ENCODE results near the gene CFAP97D2.

The CFAP97D2 gene

DNA sequence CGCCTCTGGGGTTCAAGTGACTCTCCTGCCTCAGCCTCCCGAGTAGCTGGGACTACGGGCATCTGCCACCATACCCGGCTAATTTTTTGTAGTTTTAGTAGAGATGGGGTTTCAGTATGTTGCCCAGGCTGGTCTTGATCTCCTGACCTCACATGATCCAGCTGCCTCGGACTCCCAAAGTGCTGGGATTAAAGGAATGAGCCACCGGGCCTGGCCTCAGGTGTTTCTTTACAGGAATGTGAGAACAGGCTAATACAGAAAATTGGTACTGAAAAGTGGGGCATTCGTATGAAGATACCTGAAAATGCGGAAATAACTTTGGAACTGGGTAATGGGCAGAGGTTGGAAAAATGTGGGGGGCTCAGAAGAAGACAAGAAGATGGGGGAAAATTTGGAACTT, 52.8 kb downstream of the CFAP97D2 start:
- Histone ChIP-seq H3K27me3 (ENCODE audit: control insufficient read depth, insufficient read depth, low read length, poor library complexity, severe bottlenecking) (peaks cover 4% of the 10 kb centered on the region), H3K9me3 (ENCODE audit: control insufficient read depth, low read length) (no peaks in the 10 kb centered on the region), H3K4me1 (ENCODE audit: control insufficient read depth, insufficient read depth, low read length) (no peaks in the 10 kb centered on the region), H3K36me3 (ENCODE audit: control insufficient read depth, insufficient read depth, low read length) (no peaks in the 10 kb centered on the region), H3K4me3 (ENCODE audit: insufficient read depth, low read depth, low read length) (no peak overlapping the region), H3K27ac (ENCODE audit: insufficient read depth, low read depth, low read length, poor library complexity, severe bottlenecking) (no peak overlapping the region)
- 89 to 91% methylated on average over 8 of the region's 8 CpGs for WGBS, 2 experiments

DNA sequence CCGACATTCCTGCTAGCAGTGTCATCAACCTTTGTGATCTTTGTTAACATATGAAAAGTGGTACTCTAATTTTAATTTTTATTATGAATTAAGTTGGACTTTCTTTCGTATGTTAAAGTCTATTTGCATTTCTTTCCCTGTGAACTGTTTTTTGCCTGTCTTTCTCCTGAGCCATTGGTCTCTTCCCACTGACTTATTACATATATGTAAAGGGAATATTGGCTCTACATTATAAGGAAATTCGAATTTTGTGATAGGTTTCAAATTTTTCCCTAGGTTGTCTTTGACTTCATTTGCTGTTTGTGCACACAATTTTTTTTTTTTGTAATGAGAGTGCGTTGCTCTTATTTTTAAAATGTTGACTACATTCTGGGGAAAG, 55.2 kb downstream of the CFAP97D2 start:
- 68 to 82% methylated on average over 2 to 4 of the region's 4 CpGs for WGBS, 2 experiments
- Histone ChIP-seq H3K27ac (ENCODE audit: insufficient read depth, low read depth, low read length, poor library complexity, severe bottlenecking) (no peak overlapping the region), H3K4me3 (ENCODE audit: insufficient read depth, low read depth, low read length) (peak overlapping the region; percentile 92), H3K27me3 (ENCODE audit: control insufficient read depth, insufficient read depth, low read length, poor library complexity, severe bottlenecking) (no peaks in the 10 kb centered on the region), H3K36me3 (ENCODE audit: control insufficient read depth, insufficient read depth, low read length) (peaks cover 5% of the 10 kb centered on the region), H3K9me3 (ENCODE audit: control insufficient read depth, low read length) (no peaks in the 10 kb centered on the region), H3K4me1 (ENCODE audit: control insufficient read depth, insufficient read depth, low read length) (no peaks in the 10 kb centered on the region)

DNA sequence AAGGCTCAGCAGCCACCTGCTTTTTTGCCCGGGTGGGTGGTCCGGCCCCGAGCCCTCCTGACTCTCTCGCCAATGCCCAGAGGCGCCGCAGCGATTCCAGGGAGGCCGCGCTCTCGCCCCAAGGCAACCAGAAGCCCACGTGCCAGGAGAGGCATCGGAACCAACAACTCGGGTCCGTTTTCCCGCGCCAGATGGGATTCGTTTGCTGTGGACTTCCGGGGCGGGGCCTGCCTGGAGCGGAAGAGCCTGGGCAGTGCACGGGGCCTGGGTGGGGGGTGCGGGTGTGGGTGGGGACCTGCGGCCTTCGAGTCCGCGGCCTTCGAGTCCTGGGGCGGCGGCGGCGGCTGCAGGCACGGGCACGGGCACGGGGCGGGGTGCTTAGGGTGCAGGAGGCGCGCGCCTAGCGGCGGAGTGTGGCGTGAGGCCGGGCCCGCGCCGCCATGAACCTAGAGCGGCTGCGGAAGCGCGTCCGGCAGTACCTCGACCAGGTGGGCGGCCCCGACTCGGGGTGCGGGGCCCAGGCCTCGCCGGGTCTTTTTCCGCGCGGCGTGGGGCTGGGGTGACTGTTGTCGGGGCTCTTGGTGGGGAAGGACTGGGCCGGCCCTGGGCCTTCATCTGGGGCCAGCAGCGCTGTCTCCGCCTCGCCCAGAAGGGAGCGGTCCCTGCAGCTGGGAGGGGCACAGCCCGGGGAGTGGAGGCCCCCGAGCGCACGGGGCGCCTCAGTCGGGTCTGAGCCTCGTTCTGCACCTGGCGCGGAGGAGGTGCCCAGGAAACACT, 55.8 kb downstream of the CFAP97D2 start, which contains the start of gene CDC16:
Gene CDC16 (plus strand): TSS at position 253 of the 777 bp plus-strand sequence. CDS start 188 bp downstream, at position 441.
- Histone ChIP-seq H3K4me1 (ENCODE audit: control insufficient read depth, insufficient read depth, low read length) (no peaks in the 10 kb centered on the region), H3K36me3 (ENCODE audit: control insufficient read depth, insufficient read depth, low read length) (peaks cover 10% of the 10 kb centered on the region), H3K27me3 (ENCODE audit: control insufficient read depth, insufficient read depth, low read length, poor library complexity, severe bottlenecking) (no peaks in the 10 kb centered on the region), H3K4me3 (ENCODE audit: insufficient read depth, low read depth, low read length) (peak within 1 kb of the TSS; percentile 92), H3K9me3 (ENCODE audit: control insufficient read depth, low read length) (no peaks in the 10 kb centered on the region), H3K27ac (ENCODE audit: insufficient read depth, low read depth, low read length, poor library complexity, severe bottlenecking) (peak within 1 kb of the TSS; percentile 59)
- WGBS, 2 experiments: 2% methylated on average over 76 of the region's 76 CpGs

DNA sequence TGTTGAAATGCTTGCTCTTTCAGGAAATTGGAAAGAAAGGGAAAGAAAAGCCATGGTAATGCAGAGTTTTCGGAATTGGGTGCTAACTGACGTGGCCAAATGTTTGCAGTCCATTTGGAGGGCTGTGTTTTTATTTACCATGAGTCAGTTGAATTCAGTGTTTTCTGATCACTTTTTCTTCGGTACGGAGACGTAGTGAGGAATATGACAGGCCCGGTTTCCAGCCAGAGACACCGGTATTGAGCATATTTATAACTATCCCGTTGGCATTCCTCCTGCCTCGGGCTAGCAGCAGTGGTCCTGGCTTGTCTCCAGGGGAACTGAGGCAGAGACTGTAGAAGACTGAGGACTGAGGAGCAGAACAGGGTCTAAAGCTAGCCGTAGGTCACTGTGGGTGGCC, 56.6 kb downstream of the CFAP97D2 start:
- Histone ChIP-seq H3K4me1 (ENCODE audit: control insufficient read depth, insufficient read depth, low read length) (no peaks in the 10 kb centered on the region), H3K4me3 (ENCODE audit: insufficient read depth, low read depth, low read length) (peak overlapping the region; percentile 92), H3K36me3 (ENCODE audit: control insufficient read depth, insufficient read depth, low read length) (peaks cover 17% of the 10 kb centered on the region), H3K9me3 (ENCODE audit: control insufficient read depth, low read length) (no peaks in the 10 kb centered on the region), H3K27me3 (ENCODE audit: control insufficient read depth, insufficient read depth, low read length, poor library complexity, severe bottlenecking) (no peaks in the 10 kb centered on the region), H3K27ac (ENCODE audit: insufficient read depth, low read depth, low read length, poor library complexity, severe bottlenecking) (no peak overlapping the region)
- 29 to 37% methylated on average over 10 of the region's 10 CpGs for WGBS, 2 experiments

DNA sequence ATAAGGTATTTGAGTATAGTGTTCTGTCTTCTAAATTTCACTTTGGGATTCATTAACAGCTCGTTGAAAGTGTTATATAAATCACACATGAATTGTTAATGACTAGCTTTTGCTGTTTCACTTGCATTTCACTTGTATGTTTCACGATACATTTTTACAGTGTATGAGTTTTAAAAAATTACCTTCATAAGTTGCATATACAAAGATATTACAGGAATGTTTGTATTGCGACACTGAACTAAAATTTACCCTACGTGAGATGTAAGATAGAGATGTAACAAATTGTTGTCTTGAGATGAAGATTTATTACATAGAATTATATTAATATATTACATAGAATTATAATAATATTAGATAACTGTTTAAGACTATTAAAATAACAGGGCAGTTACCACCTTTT, 57.2 kb downstream of the CFAP97D2 start:
- H3K27ac ChIP-seq (ENCODE audit: insufficient read depth, low read depth, low read length, poor library complexity, severe bottlenecking): no peak overlapping the region
- H3K27me3 ChIP-seq (ENCODE audit: control insufficient read depth, insufficient read depth, low read length, poor library complexity, severe bottlenecking): no peaks in the 10 kb centered on the region
- WGBS, 2 experiments: 91% methylated on average over 1 of the region's 4 CpGs; no CpG with 5 or more reads in 1 of the 2 experiments
- H3K36me3 ChIP-seq (ENCODE audit: control insufficient read depth, insufficient read depth, low read length): peaks cover 20% of the 10 kb centered on the region
- no peaks in the 10 kb centered on the region for H3K4me1 ChIP-seq (ENCODE audit: control insufficient read depth, insufficient read depth, low read length)
- no peaks in the 10 kb centered on the region for H3K9me3 ChIP-seq (ENCODE audit: control insufficient read depth, low read length)
- no peak overlapping the region for H3K4me3 ChIP-seq (ENCODE audit: insufficient read depth, low read depth, low read length)

DNA sequence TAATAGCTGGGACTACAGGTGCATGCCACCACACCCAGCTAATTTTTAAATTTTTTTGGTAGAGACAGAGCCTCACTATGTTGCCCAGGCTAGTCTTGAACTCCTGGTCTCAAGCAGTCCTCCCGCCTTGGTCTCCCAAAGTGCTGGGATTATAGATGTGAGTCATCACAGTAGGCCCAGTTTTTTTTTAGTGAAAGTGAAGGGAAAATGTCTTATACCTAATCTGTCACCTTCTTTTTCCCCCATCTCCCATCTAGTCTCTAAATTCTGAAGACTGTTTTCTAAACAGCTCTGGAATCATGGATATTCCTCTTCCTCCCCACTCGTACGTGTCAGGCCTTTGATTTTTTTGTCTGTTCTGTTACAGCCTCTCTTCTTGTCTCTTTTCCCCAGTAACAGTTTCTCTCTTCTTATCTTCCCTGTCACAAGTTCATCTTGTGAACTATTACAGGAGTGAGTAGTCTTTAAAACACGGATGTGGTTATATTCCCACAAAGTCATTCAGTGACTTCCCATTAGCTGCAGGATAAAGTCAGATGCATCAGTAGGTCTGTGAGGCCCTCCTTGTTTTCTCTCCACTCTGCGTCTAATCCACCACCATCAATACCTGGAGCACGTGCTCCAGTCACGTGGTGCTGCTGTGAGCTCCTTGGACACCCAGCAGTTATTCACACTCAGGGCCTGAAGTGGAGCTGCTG, 58.5 kb downstream of the CFAP97D2 start:
- Histone ChIP-seq H3K9me3 (ENCODE audit: control insufficient read depth, low read length) (no peaks in the 10 kb centered on the region), H3K4me3 (ENCODE audit: insufficient read depth, low read depth, low read length) (no peak overlapping the region), H3K27ac (ENCODE audit: insufficient read depth, low read depth, low read length, poor library complexity, severe bottlenecking) (no peak overlapping the region), H3K36me3 (ENCODE audit: control insufficient read depth, insufficient read depth, low read length) (peaks cover 32% of the 10 kb centered on the region), H3K27me3 (ENCODE audit: control insufficient read depth, insufficient read depth, low read length, poor library complexity, severe bottlenecking) (no peaks in the 10 kb centered on the region), H3K4me1 (ENCODE audit: control insufficient read depth, insufficient read depth, low read length) (no peaks in the 10 kb centered on the region)
- 96 to 98% methylated on average over 7 of the region's 7 CpGs for WGBS, 2 experiments

DNA sequence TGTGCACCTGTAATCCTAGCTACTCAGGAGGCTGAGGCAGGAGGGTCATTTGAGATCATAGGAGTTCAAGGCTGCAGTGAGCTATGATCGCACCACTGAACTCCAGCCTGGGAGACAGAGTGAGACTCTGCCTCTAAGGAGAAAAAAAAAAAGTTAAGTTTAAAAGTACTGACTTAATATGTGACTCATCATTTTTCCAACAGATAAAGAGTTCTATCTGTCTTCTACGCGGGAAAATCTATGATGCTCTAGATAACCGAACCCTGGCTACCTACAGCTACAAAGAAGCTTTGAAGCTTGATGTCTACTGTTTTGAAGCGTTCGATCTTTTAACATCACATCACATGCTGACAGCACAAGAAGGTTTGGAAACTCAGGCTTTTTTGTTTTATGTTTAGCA, 62.9 kb downstream of the CFAP97D2 start:
- H3K9me3 ChIP-seq (ENCODE audit: control insufficient read depth, low read length): no peaks in the 10 kb centered on the region
- H3K4me1 ChIP-seq (ENCODE audit: control insufficient read depth, insufficient read depth, low read length): no peaks in the 10 kb centered on the region
- H3K27me3 ChIP-seq (ENCODE audit: control insufficient read depth, insufficient read depth, low read length, poor library complexity, severe bottlenecking): no peaks in the 10 kb centered on the region
- no peak overlapping the region for H3K4me3 ChIP-seq (ENCODE audit: insufficient read depth, low read depth, low read length)
- no peak overlapping the region for H3K27ac ChIP-seq (ENCODE audit: insufficient read depth, low read depth, low read length, poor library complexity, severe bottlenecking)
- 94 to 96% methylated on average over 6 of the region's 6 CpGs for WGBS, 2 experiments
- peaks cover 55% of the 10 kb centered on the region for H3K36me3 ChIP-seq (ENCODE audit: control insufficient read depth, insufficient read depth, low read length)

DNA sequence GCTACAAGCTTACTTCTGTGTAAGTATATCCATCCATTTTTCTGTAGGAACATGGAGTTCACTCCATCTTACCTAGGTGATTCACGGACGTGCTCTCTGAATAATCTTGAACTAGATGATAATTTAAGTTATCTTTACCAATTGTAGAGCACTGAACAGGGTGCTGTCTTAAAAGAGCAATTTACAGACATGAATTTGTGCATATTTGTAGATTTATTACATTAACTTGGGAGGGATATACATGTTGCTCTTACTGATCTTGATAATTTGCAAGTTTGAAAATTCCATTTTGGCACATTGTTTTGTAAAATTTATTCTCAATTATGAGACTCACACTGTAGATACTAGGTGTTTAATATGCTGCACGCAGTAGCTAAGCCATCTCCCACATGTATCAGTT, 64.9 kb downstream of the CFAP97D2 start:
- Histone ChIP-seq H3K27me3 (ENCODE audit: control insufficient read depth, insufficient read depth, low read length, poor library complexity, severe bottlenecking) (no peaks in the 10 kb centered on the region), H3K4me3 (ENCODE audit: insufficient read depth, low read depth, low read length) (no peak overlapping the region), H3K9me3 (ENCODE audit: control insufficient read depth, low read length) (no peaks in the 10 kb centered on the region), H3K4me1 (ENCODE audit: control insufficient read depth, insufficient read depth, low read length) (no peaks in the 10 kb centered on the region), H3K27ac (ENCODE audit: insufficient read depth, low read depth, low read length, poor library complexity, severe bottlenecking) (no peak overlapping the region), H3K36me3 (ENCODE audit: control insufficient read depth, insufficient read depth, low read length) (peaks cover 60% of the 10 kb centered on the region)
- 100% methylated on average over 1 to 2 of the region's 3 CpGs for WGBS, 2 experiments

DNA sequence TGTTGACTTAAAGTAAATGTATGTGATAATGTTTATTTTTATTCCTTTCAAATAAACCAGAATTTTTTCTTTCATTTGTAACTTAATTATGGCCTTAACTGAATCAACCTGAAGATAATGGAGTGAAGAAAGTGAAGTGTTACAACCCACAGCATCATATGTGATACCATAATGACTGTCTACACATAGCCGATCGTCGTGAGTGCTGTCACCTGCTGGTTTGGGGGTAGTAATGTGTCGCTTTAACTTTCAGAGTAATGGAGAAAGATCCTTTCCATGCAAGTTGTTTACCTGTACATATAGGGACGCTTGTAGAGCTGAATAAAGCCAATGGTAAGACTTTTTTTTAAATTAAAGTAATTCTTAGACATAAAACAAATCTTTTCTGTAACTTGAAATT, 65.6 kb downstream of the CFAP97D2 start:
- Histone ChIP-seq H3K4me3 (ENCODE audit: insufficient read depth, low read depth, low read length) (no peak overlapping the region), H3K36me3 (ENCODE audit: control insufficient read depth, insufficient read depth, low read length) (peaks cover 56% of the 10 kb centered on the region), H3K27me3 (ENCODE audit: control insufficient read depth, insufficient read depth, low read length, poor library complexity, severe bottlenecking) (no peaks in the 10 kb centered on the region), H3K9me3 (ENCODE audit: control insufficient read depth, low read length) (no peaks in the 10 kb centered on the region), H3K27ac (ENCODE audit: insufficient read depth, low read depth, low read length, poor library complexity, severe bottlenecking) (no peak overlapping the region), H3K4me1 (ENCODE audit: control insufficient read depth, insufficient read depth, low read length) (no peaks in the 10 kb centered on the region)
- WGBS, 2 experiments: 93 to 97% methylated on average over 4 to 5 of the region's 5 CpGs

DNA sequence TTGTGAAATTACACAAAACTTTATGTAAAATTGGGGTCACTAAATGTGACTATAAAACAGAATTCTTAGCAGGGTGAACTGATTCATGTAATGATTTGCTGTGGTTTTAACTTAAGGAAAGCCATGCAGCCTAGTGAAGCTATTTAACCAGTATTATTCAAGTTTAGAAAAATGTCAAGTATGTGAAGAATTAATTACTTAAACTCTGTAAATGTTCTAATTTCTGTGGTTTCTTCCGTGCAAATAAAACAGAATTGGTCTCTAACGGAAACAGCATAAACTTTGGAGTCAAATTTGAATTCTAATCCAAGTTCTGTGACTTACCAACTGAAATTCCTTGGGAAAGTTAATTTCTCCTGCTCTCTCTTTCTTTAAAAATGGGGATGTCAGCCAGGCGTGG, 69.0 kb downstream of the CFAP97D2 start:
- Histone ChIP-seq H3K36me3 (ENCODE audit: control insufficient read depth, insufficient read depth, low read length) (peaks cover 47% of the 10 kb centered on the region), H3K27ac (ENCODE audit: insufficient read depth, low read depth, low read length, poor library complexity, severe bottlenecking) (no peak overlapping the region), H3K4me3 (ENCODE audit: insufficient read depth, low read depth, low read length) (no peak overlapping the region)

More for the DNA sequence above, 69.0 kb downstream of the CFAP97D2 start:
- H3K9me3 ChIP-seq (ENCODE audit: control insufficient read depth, low read length): no peaks in the 10 kb centered on the region
- H3K4me1 ChIP-seq (ENCODE audit: control insufficient read depth, insufficient read depth, low read length): no peaks in the 10 kb centered on the region
- H3K27me3 ChIP-seq (ENCODE audit: control insufficient read depth, insufficient read depth, low read length, poor library complexity, severe bottlenecking): no peaks in the 10 kb centered on the region
- WGBS, 2 experiments: 94 to 98% methylated on average over 3 of the region's 3 CpGs

Data from ectodermal cell (in vitro differentiated cells).